Measurements from ENCODE around the gene PIK3IP1.

DNA sequence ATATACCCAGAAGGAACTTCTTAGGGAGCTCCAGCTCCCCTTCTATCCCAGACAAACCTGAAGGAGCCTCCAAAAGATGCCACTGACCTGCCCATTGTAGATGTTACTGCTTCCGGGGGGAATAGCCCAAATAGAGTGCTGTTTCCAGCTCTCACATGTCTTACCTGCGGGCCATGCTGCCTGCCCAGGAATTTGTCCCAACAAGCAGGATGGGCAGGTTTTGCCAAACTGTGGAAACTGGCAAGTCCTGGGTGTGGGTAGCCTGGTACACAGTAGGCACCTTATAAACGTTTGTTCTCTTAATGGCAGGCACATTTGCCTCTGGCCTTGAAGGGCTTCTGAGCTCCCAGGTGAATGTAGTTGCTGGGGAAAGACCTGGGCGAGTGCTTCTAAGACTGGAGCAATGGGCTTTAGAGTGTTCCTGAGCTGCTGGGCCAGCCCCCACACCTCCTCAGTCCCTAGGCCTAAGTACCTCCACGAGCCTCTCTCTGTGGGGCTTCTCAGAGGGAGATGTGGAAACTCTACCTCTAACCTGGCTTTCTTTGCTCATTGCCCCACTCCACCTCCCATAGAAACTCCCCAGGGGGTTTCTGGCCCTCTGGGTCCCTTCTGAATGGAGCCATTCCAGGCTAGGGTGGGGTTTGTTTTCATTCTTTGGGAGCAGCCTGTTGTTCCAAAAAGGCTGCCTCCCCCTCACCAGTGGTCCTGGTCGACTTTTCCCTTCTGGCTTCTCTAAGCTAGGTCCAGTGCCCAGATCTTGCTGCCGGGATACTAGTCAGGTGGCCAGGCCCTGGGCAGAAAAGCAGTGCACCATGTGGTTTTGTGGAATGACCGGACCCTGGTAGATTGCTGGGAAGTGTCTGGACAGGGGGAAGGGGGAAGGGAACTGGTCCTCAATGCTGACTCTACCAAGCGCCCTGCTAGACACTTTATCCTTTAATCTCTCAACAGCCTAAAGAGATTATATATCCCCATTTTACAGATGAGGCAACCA lies 43.0 kb downstream of the PIK3IP1 start:
- TF ChIP-seq, protein P1, sequence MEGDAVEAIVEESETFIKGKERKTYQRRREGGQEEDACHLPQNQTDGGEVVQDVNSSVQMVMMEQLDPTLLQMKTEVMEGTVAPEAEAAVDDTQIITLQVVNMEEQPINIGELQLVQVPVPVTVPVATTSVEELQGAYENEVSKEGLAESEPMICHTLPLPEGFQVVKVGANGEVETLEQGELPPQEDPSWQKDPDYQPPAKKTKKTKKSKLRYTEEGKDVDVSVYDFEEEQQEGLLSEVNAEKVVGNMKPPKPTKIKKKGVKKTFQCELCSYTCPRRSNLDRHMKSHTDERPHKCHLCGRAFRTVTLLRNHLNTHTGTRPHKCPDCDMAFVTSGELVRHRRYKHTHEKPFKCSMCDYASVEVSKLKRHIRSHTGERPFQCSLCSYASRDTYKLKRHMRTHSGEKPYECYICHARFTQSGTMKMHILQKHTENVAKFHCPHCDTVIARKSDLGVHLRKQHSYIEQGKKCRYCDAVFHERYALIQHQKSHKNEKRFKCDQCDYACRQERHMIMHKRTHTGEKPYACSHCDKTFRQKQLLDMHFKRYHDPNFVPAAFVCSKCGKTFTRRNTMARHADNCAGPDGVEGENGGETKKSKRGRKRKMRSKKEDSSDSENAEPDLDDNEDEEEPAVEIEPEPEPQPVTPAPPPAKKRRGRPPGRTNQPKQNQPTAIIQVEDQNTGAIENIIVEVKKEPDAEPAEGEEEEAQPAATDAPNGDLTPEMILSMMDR (IDR thresholded peaks at IDR 0.05; ENCODE audit: control extremely low read depth in 1 of 3, insufficient read depth in 1 of 3, low read depth in 1 of 3, low read length in 3 of 3) = no peak
- TF ChIP-seq TBP (IDR thresholded peaks at IDR 0.05; ENCODE audit: low read depth, low read length) (no peak), POLR2A (IDR thresholded peaks at IDR 0.05; ENCODE audit: control extremely low read depth in 1 of 2, low read depth in 2 of 2, low read length in 2 of 2) (no peak)
